LHCN-M2 (cell line): ENCODE measurements around the gene CACNG6. TPM values are rescaled to one million over a fixed set of nuclear protein-coding genes. Genes with fewer than 3 reads are reported as not detected.

Experiments used
- DNase-seq: peaks from one replicate; pipeline ENCODE4 v3.0.0-alpha.2; 2012; ENCODE audit warnings: low read depth
- total RNA-seq: library from RNA; depleted of rRNA; stranded (reverse); fragments of >200 nt; gene quantifications from 2 replicates; pipeline ENCODE4 v1.2.3, GENCODE V29; 2014; rRNA removed

Gene CACNG6
- total RNA-seq, 1 experiment from 2014 or later = 0.17 TPM

DNA sequence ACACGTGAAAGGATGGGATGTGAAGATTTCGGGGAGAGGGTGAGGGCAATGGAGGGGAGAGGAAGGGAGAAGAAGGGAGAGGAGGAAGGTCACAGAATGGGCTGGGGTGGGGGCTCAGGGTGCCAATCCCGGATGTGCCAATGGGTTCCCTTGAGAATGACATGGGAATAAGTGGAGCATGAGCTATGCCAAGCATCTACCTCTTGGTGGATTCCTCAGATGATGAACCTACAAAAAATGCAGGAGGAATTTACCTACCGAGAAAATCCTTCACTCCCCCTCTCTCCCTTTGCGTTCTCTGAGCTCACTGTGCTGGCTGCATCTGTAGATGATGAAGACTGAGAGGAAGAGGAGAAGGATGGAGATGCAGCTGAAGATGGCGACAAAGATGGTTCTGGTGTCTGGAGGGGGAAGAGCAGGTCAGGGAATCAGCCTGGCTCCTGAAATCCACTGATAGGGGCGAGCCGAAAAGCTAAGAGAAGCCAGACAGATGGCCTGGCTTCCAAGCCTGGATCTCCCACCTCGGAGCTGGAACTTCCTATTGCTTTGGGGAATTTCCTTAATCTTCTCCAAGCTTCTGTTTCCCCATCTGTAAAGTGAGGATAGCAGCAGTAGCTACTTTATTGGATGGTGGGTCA is 50.7 kb downstream of the CACNG6 start:
- DNase-seq = no peak

- no peak for DNase-seq
Observed at GRCh38 chr19:54042989-54043388, 51.6 kb downstream of the CACNG6 start.

- DNase-seq = no peak
Observed at GRCh38 chr19:54045771-54046170, 54.3 kb downstream of the CACNG6 start.

- no peak for DNase-seq
Observed at GRCh38 chr19:54047616-54048015, 56.2 kb downstream of the CACNG6 start.

Other genes starting within 250 kb of the CACNG6 start
- gene NLRP12, start 167.3 kb upstream of the CACNG6 start, total RNA-seq = not detected in 2 replicates
- gene MYADM, start 123.8 kb upstream of the CACNG6 start, total RNA-seq = 39.7 and 39.9 TPM in 2 replicates
- not detected in 2 replicates for gene PRKCG, start 109.4 kb upstream of the CACNG6 start, total RNA-seq
- 0.13 and 0.23 TPM in 2 replicates for gene CACNG7, start 82.4 kb upstream of the CACNG6 start, total RNA-seq
- under 0.01 and 0.06 TPM in 2 replicates for gene CACNG8, start 28.7 kb upstream of the CACNG6 start, total RNA-seq
- not detected in 2 replicates for gene VSTM1, start 72.3 kb downstream of the CACNG6 start, total RNA-seq
- gene TARM1, start 89.7 kb downstream of the CACNG6 start, total RNA-seq = not detected in 2 replicates
- 0.23 and 1.5 TPM in 2 replicates for gene OSCAR, start 109.2 kb downstream of the CACNG6 start, total RNA-seq
- 29.4 and 85.0 TPM in 2 replicates for gene NDUFA3, start 111.2 kb downstream of the CACNG6 start, total RNA-seq
- gene TFPT, start 124.0 kb downstream of the CACNG6 start, total RNA-seq = 14.2 and 15.2 TPM in 2 replicates
- gene PRPF31, start 124.1 kb downstream of the CACNG6 start, total RNA-seq = 84.4 and 84.8 TPM in 2 replicates
- gene CNOT3, start 146.1 kb downstream of the CACNG6 start, total RNA-seq = 18.2 and 18.4 TPM in 2 replicates
- gene LENG1, start 168.1 kb downstream of the CACNG6 start, total RNA-seq = 5.2 and 9.2 TPM in 2 replicates
- gene TMC4, start 181.5 kb downstream of the CACNG6 start, total RNA-seq = 0.40 and 0.51 TPM in 2 replicates
- 123 and 192 TPM in 2 replicates for gene MBOAT7, start 197.9 kb downstream of the CACNG6 start, total RNA-seq
- gene TSEN34, start 199.7 kb downstream of the CACNG6 start, total RNA-seq = 162 and 168 TPM in 2 replicates
- 1,535 and 1,605 TPM in 2 replicates for gene RPS9, start 209.2 kb downstream of the CACNG6 start, total RNA-seq
- not detected in 2 replicates for gene LILRB3, start 231.4 kb downstream of the CACNG6 start, total RNA-seq